HG02870 (cell line): Measurements from ENCODE around the gene ZNF778.
"Not testable (repeated sequence)": the region's sequence is repeated elsewhere in the genome, so short reads cannot be mapped to it uniquely, and the experiment has no call there.

Source experiments
- ATAC-seq: cut with Tn5 transposase; IDR thresholded peaks from one replicate; pipeline ENCODE4 v1.9.1; 2021; ENCODE audit warnings: mild to moderate bottlenecking, moderate library complexity; ENCODE audit not compliant: unreplicated experiment

ZNF778 gene

DNA sequence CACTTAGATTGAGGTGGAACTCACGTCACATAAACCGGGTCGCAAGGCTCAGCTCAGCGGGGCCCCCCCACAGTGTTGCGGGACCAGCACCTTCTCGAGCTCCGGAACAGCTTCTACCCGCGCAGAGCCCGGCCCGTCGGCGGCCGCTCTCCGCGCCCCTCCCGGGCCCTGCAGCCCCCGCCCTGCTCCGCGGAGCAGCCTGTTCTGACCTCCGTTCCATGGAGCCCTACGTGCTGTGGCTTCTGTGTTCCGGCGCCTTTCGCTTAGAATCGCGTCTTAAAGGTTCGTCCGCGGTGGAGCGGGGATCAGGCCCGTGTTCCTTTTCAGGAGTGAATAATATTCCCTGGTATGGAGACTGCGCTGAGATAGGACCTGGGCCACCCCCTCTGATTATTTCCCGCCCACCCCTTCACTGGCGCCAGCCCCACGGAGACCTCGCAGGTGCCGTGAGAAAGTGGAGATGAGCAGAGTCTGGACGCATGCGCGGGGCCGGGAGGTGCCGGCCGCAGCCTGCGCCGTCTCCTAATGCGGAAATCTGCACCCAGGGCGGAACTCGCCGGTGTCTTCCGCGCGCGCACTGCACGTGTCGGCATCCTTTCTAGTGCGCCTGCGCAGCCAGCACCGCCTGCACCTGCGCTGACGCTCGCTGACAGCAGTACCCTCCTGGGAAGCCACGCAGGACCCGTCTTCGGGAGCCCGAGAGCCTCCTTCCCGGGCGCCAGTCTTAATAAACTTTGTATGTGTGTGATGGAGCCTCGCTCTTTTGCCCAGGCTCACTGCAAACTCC lies 30.9 kb downstream of the ZNF778 start:
- no peak for ATAC-seq

DNA sequence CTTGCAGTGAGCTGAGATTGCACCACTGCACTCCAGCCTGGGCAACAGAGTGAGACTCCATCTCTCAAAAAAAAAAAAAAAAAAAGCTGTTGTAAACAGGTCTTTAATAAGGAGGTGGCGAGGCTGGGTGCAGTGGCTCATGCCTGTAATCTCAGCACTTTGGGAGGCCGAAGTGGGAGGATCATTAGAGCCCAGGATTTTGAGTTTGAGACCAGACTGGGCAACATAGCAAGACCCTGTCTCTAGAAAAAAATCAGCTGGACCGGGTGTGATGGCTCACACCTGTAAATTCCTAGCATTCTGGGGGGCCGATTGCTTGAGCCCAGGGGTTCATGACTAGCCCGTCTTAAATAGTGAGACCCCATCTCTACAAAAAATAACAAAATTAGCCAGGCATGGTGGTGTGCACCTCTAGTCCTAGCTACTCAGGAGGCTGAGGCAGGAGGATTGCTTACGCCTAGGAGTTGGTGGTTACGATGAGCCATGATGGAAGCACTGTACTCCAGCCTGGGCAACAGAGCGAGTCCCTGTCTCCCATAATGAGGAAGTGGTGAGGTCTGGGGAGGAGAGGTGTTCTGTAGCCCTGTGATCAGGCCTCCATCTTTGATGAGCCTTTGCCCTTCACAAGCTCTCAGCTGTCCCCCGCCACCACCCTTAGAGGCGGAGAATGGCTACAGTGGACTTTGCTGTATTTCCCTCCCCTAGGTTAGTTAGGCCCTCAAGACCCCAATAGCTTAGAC lies 36.2 kb downstream of the ZNF778 start:
- ATAC-seq = no peak

DNA sequence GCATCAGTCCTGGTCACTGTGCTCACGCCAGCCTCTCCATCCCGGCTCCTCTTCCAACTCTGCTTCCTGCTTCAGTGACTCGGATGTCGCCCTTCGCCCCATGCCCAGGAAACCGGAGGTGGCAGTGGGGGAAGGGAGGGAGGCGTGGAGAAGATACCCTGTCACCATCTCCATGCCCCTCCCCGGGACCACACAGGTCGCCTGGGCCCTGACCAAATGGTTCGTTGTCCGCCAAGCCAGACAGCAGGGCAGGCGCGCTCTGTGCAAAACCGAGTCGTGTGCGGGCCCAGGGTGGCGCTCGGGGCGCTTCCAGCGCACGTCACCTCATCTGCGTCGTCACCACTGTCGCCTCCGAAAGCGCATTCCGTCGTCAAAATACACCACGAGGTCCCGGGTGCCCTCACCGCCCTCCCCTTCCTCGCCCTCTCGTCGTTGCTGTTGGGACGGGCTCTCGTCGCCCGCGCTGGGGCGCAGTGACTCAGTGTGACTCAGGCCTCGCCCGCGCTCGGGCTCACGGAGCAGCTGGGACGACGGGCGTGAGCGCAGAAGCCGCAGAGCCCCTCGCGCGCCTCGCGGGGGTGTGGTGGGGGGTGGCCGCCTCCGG lies 39.2 kb downstream of the ZNF778 start:
- ATAC-seq = no peak

DNA sequence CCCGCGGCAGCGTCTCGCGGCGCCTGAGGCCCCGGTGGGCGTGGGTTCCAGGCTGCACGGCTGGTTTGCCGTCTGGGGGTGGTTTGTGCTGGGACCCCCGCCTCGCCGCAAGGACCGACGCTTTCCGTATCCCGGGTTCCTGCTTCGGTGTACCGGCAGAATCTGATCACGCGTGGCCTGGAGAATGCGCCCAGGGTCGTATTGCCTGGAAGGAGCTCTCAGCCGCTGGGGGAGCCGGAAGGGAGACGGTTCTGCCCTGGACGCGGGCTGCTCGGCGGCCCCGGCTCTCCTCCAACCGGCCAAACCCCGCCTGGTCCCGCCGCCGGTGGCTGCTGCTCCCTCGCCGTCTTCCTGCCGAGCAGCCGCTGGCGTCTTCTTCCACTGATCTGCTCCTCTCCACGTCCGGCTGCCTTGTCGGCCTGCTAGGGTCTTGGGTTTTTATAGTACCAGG lies 39.8 kb downstream of the ZNF778 start:
- ATAC-seq = no peak

DNA sequence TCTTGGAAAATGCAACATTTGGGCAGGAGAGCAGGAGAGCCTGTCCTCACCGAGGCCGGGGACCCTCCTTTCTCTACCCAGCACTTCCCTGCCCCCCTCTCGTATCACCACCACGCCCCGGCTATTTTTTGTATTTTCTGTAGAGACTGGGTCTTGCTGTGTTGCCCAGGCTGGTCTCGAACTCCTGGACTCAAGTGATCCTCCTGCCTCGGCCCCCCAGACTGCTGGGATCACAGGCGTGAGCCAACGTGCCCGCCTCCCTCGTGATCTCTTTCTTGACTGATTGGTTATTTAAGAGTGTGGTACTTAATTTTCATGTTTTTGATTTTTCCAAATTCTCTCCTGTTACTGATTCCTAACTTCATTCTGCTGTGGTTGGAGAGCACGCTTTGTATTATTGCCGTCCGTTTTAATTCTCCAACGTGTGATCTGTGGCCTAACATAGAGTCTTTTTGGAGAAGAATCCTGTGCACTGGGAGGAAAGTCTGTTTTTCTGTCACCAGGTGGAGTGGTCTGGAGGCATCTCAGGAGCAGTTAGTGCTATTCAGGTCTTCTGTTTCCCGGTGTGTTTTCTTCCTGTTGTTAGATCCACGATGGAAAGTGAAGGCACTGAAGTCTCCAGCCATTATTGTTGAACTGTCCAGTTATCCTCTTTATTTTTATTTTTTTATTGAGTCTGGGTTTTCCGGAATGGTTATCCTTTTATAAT lies 40.4 kb downstream of the ZNF778 start:
- no peak for ATAC-seq

DNA sequence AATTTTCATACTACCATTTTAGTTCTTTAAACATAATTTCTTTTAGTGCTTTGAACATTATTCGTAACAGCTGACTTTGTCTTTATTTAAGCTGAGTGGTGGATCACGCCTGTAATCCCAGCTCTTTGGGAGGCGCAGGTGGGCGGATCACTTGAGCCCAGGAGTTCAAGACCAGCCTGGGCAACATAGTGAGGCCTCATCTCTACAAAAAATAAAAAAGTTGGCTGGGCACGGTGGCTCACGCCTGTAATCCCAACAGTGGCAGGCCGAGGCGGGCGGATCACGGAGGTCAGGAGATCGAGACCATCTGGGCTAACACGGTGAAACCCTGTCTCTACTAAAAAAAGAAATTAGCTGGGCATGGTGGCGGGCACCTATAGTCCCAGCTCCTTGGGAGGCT lies 42.4 kb downstream of the ZNF778 start:
- ATAC-seq = not testable (repeated sequence)

DNA sequence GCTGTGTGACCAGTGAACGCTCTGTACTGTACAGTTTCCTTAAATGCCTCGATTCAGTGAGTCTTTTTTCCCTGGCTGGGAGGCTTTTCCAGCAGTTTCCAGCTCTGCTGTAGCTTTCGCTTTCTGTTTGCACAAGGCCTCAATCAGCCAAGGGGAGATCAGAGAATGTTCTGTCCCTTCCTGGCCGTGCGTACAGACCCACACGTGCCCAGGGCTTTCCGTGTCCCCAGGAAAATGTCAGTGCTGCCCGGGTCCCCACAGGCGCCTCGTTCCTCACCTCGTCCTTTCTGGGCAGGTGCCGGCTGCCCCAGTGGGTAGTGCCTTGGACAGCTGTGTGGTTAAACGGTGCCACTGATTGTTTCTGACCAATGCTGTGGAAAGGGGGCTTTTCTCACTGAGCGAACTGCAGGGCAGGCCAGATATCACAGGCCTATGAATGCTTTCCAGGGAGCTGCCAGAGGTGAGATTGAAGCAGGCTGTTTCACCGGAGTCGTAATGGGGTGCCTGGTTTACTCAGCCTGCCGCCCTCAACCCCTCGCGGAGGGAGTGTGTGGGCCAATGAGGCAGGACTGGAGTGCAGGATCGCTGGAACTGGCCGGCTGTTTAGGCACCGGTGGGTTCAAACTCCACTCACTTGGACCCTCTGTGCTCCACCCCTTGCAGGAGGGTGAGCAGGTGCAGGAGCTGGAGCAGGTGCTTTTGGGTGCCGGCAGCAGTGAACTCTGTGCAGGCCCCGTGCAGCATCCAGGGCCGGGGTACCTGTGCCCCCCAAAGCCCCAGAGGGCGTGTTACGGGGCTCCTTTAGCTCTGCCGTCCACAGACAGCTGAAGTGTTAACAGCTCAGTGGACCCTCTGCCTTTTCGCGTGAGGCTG lies 44.4 kb downstream of the ZNF778 start:
- ATAC-seq = no peak

DNA sequence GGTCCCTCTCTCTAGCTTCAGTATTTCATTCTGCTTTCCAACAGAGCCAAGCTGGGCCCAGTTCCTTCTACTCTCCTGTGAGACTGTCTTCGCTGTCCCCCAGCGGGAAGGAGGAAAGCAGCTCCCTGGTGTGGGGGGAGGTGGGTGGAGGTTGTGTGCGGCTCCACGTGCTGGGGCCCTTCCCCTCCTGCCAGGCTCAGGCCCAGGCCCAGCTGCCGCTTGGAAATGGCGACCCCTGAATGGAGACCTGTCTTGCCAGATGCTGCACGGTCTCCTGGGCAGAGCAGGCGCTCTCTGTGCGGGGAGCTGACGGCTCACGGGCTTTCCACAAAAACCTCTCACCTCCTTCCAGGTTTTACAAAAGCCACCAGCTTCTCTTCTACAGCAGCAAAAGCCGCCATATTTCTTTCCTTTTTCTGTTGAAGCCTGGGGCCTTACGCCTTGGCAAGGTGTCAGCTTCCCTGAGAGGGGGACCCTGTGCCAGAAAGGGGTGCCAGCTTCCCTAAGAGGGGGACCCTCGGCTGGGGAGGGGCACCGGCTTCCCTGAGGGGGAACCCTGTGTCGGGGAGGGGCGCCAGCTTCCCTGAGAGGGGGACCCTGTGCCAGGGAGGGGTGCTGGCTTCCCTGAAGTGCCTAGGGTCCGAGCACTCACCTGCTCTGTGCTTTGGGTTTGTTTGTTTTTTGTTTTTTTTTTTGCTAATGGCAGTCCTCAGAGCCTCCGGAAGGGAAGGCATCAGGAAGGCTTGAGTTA lies 47.5 kb downstream of the ZNF778 start:
- ATAC-seq = no peak

DNA sequence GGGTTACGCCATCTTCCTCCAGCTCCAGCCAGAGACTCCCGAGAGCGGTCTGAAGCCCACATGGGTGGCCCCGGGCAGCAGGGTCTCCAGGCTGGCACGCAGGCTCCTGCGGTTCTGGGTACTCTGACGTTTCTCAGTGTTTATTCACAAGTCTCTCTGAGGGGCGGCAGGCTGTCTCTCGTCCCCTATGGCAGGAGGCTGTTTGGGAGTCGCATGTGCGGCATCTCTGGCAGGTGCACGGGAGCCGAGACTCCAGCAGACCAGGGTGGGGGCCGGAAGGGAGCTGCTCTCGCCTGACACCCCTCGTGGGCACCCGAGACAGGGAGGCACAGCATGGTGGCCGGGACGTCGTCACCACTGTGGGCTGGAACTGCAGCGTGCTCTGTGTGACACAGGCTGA lies 48.1 kb downstream of the ZNF778 start:
- ATAC-seq = no peak

DNA sequence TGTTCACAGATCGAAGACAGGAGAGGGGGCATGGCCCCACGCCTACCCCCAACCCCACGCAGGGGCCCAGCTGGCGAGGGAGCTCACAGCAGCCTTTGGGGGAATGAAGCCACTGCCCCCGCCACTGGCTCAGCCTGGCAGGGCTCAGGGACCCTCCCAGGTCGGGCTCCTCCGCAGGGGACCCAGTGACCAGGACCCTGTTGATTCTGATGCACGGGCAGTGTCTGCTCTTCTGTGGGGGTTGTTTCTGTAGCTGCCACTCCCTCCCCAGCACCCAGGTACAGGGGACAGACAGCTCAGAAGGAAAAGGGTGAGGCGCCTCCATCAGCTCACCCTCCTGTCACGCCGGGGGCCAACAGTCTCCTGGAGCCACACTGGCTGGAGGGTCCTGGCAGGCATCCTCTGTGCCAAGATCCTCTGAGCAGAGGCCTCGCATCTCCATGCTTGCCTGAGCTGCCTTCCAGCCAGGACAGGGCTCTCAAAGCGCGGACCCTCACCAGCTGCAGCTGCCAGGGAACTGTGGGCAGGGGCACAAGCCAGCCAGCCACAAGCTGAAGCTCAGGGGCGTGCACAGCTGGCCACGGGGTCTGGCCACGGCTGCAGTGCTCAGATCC lies 49.1 kb downstream of the ZNF778 start:
- no peak for ATAC-seq

DNA sequence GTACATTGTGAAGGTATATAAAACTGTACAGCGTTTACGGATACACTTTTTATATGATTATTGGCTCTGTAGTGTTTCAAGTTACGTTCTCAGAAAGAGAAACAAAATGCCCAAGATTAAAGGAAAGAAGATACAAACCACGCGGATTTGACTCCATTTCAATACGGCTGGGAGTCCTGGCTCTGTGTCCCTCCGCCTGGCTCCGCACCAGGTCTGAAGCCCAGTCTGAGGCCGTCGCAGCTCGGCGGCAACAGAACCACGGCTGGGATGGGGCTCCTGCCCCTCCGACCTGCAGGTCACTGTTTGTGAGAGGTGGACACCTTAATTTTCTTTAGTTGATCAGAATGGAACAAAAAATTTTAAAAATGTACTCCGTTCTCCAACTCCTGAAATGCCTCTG lies 50.2 kb downstream of the ZNF778 start:
- ATAC-seq = not testable (repeated sequence)

DNA sequence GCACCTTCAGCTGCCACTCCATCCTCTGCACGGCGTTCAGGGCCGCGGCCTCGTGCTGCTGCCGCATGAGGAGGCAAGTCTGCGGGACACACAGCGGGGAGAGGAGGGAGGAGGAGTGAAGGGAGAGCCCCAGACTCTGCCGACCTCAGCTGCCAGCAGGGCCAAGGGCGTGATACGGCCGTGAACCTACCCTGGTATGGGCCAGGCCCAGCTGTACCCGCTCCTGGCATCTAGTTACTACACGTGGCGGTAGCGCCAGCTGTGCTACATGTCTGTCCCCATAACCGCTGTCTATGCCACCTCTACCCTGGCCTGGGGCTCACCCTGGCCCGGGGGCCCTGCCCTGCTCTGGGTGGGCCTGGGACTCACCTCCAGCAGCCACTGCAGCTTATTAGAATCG lies 51.1 kb downstream of the ZNF778 start:
- ATAC-seq = no peak

DNA sequence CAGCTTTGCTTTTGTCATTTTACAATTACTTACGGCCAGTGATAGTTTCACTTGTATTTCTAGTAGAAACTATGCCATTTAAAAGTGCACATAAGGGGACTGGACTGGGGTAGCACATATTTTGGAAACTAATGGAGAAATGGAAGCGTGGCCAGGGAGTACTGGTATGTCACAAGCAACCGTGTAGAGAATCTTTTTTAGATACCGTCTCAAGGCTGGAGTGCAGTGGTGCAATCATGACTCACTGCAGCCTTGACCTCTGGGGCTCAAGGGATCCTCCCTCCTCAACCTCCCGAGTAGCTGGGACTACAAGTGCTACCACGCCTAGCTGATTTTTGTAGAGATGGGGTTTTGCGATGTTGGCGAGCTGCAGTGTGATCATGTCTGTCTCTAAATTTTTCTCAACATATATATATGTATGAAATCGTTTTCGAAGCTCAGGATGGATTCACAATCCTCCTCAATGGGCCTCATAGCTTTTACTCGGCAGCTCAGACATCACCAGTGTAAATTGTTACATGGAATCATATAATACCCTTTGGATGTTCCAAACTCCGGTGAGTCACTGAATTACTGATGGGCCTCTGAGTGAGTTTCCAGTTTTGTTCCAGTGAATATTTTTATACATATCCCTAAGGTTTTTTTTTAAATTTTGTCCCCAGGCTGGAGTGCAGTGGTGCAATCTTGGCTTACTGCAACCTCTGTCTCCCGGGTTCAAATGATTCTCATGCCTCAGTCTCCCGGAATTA lies 51.7 kb downstream of the ZNF778 start:
- ATAC-seq = no peak

DNA sequence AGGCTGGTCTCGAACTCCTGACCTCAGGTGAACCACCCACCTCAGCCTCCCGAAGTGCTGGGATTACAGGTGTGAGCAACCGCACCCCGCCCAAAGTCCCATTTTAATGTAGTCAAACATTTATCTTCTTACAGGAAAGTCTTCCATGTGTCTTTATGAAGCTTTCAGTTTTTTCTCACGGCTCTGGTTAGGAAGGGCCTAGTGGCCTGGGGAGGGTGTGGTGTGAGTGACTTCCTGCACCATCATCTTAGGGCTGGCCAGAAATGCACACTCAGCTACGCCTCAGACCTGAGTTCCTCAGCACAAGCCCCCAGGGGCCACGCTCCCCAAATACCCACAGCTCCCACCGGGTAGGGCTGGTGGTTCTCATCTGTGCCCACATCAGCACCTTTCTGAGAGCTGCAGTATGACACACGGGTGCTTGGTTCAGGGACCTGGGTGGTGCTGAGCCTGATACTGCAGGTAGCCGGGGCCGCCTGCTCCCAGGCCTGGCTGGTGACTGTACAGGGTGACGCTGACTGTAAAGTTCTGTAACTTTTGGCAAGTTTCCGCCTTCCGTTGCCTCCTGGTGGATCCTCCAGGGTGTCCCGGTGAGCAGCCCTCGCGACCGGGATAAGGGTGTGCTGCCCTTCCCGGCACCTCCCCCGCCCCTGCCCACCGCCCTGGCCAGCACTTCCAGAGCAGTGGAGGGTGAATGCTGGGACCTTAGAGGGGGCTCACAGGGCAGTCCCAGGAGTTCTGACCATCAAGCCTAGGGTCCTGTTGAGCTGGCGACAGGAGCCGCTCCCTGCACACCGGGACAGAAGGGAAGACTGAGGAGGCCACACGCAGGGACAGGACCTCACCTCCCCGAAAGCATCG lies 52.5 kb downstream of the ZNF778 start:
- ATAC-seq = no peak

DNA sequence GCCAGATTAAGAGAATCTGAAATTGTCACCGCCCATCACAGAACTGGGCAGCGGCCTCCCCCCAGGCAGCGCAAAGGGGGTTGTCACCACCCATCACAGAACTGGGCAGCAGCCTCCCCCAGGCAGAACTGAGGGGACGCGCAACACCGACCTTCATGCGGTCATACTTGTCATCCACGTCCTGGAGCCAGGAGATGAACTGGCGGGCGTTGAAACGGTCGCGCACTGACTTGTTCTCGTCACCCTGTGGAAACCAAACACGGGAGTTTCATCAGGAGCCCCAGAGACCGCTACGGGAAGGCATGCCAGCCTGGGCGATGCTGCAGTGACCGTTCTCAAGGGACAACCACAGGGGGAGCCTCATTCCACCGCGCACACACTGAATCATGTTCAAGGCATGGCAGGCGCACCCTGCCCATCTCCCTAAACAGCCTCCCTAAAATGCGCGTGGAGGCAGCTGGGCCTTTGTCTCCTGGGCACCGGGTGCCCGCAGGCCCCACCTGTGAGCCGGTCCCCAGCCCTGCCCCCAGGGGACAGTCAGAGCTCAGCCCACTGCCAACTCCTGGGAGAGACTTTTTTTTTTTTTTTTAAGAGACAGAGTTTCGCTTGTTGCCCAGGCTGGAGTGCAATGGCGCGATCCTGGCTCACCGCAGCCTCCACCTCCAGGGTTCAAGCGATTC lies 53.3 kb downstream of the ZNF778 start:
- ATAC-seq = no peak

DNA sequence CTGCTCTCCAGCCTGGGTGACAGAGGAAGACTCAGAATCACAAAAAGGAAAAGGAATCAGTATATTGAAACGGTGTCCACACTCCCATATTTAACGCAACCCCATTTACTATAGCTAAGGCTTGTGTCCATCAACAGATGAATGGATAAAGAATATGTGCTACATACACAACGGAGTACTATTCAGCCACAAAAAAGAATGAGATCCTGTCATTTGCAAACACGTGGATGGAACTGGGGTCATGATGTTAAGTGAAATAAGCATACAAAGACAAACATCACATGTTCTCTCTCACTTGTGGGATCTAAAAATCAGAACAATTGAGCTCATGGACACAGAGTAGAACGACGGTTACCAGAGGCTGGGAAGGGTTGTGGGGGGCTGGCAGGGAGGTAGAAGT lies 55.1 kb downstream of the ZNF778 start:
- no peak for ATAC-seq
